H1 (cell line): ENCODE data around the gene ZNF691. TPM values are rescaled to one million over a fixed set of nuclear protein-coding genes. Genes with fewer than 3 reads are reported as not detected.
"Not testable (repeated sequence)": the region's sequence is repeated elsewhere in the genome, so short reads cannot be mapped to it uniquely, and the experiment has no call there.

Source experiments
- CTCF ChIA-PET: fragments of 300-600 bp; sonication (Branson Sonifier 250); formaldehyde crosslinking; loops from one replicate; lab custom pipeline; 2021; ENCODE audit not compliant: partially characterized antibody; lab: Charles Lee
- POLR2A ChIA-PET: fragments of 300-600 bp; sonication (Branson Sonifier 250); formaldehyde crosslinking; loops from one replicate; lab custom pipeline; 2021; ENCODE audit warnings: inconsistent platforms; ENCODE audit not compliant: partially characterized antibody; lab: Charles Lee
- DNase-seq, 2 experiments: peaks; one replicate each; pipeline versions ENCODE4 v3.0.0 to v3.0.0-alpha.2; 2010 to 2022; ENCODE audit warnings: low spot score in 2 of 2, low read depth in 1 of 2, mixed read lengths in 1 of 2
- FAIRE-seq: peaks from 2 replicates; lab custom pipeline; 2011; peaks lifted over from hg19 to GRCh38; lab: Jason Lieb, UNC
- H2AFZ ChIP-seq: 2 replicates; pipeline ENCODE4 v1.8.1; 2012; ENCODE audit warnings: low read length, inconsistent platforms
- H2AK5ac ChIP-seq: 2 replicates; pipeline ENCODE4 v1.6.1; 2013; ENCODE audit warnings: low read depth, low read length
- H2BK120ac ChIP-seq: replicated peaks from 2 replicates; pipeline ENCODE3; 2013; ENCODE audit warnings: low read depth, low read length, inconsistent platforms
- H2BK12ac ChIP-seq: 2 replicates; pipeline ENCODE4 v1.6.1; 2013; ENCODE audit warnings: low read depth, low read length
- H2BK15ac ChIP-seq: 2 replicates; pipeline ENCODE4 v1.6.1; 2013; ENCODE audit warnings: low read length
- H2BK20ac ChIP-seq: 2 replicates; pipeline ENCODE4 v1.6.1; 2013; ENCODE audit warnings: low read length
- H2BK5ac ChIP-seq: 2 replicates; pipeline ENCODE4 v1.6.1; 2013; ENCODE audit warnings: low read depth, low read length
- H3K14ac ChIP-seq: 2 replicates; pipeline ENCODE4 v1.6.1; 2013; ENCODE audit warnings: inconsistent platforms; ENCODE audit not compliant: insufficient read length
- H3K18ac ChIP-seq: 2 replicates; pipeline ENCODE4 v1.6.1; 2013; ENCODE audit warnings: low read length; ENCODE audit errors: extremely low read depth
- H3K23ac ChIP-seq: 2 replicates; pipeline ENCODE4 v1.6.1; 2013; ENCODE audit warnings: inconsistent platforms; ENCODE audit not compliant: insufficient read length
- H3K23me2 ChIP-seq: 2 replicates; pipeline ENCODE4 v1.6.1; 2013; ENCODE audit warnings: low read depth, low read length
- H3K27ac ChIP-seq: 2 replicates; pipeline ENCODE4 v1.6.1; 2011; ENCODE audit warnings: low read depth, low read length, inconsistent platforms
- H3K27me3 ChIP-seq, 4 experiments: replicated peaks in 1 of 4; 1 replicate in 1 of 4; 2 replicates in 3 of 4; pipeline versions ENCODE4 v1.6.1 to v1.8.1; 2011 to 2013; ENCODE audit warnings: low read length in 3 of 4, mild to moderate bottlenecking in 3 of 4, inconsistent platforms in 2 of 4, mixed read lengths in 2 of 4, moderate library complexity in 1 of 4; ENCODE audit not compliant: control insufficient read depth in 3 of 4, insufficient read depth in 3 of 4; ENCODE audit errors: extremely low read depth in 1 of 4
- H3K36me3 ChIP-seq, 4 experiments: 2 replicates each; pipeline versions ENCODE4 v1.6.1 to v1.8.1; 2011 to 2013; ENCODE audit warnings: mild to moderate bottlenecking in 4 of 4, low read length in 3 of 4, moderate library complexity in 2 of 4, control low read depth in 1 of 4, inconsistent platforms in 1 of 4; ENCODE audit not compliant: insufficient read depth in 4 of 4, control insufficient read depth in 2 of 4
- H3K4ac ChIP-seq: replicated peaks from 2 replicates; pipeline ENCODE3; 2013; ENCODE audit warnings: low read length, low read depth, mixed read lengths, inconsistent platforms; ENCODE audit not compliant: insufficient read length
- H3K4me1 ChIP-seq, 4 experiments: replicated peaks in 1 of 4; 1 replicate in 1 of 4; 2 replicates in 3 of 4; pipeline versions ENCODE4 v1.6.1 to v1.8.1; 2011 to 2013; ENCODE audit warnings: low read length in 3 of 4, inconsistent platforms in 2 of 4, mixed read lengths in 1 of 4; ENCODE audit not compliant: insufficient read depth in 4 of 4, control insufficient read depth in 3 of 4
- H3K4me2 ChIP-seq, 2 experiments: 2 replicates each; pipeline versions ENCODE4 v1.6.1 to v1.8.1; 2011 to 2013; ENCODE audit warnings: low read depth in 2 of 2, low read length in 2 of 2, control low read depth in 1 of 2, inconsistent platforms in 1 of 2, mild to moderate bottlenecking in 1 of 2; ENCODE audit not compliant: insufficient read depth in 1 of 2
- H3K4me3 ChIP-seq, 4 experiments: fragments of 200-600, 300-600 bp in 1 of 4; sonication (generic), shearing (Covaris generic), sonication (Bioruptor Twin) in 1 of 4; 2 replicates each; pipeline versions ENCODE4 v1.5.1 to v1.8.1; 2011 to 2016; ENCODE audit warnings: low read length in 4 of 4, low read depth in 3 of 4, control low read depth in 2 of 4, inconsistent platforms in 2 of 4, mild to moderate bottlenecking in 2 of 4, mixed read lengths in 1 of 4, moderate library complexity in 1 of 4; ENCODE audit not compliant: insufficient read depth in 2 of 4; ENCODE audit errors: extremely low read depth in 1 of 4
- H3K56ac ChIP-seq: replicated peaks from 2 replicates; pipeline ENCODE3; 2013; ENCODE audit warnings: low read depth, mild to moderate bottlenecking, mixed read lengths, low read length, inconsistent platforms; ENCODE audit not compliant: insufficient read length
- H3K79me1 ChIP-seq: 2 replicates; pipeline ENCODE4 v1.6.1; 2013; ENCODE audit warnings: low read depth, low read length, control low read depth
- H3K79me2 ChIP-seq, 2 experiments: 2 replicates each; pipeline versions ENCODE4 v1.6.1 to v1.8.1; 2012 to 2013; ENCODE audit warnings: low read length in 2 of 2, mild to moderate bottlenecking in 2 of 2, inconsistent platforms in 1 of 2; ENCODE audit not compliant: insufficient read depth in 2 of 2, control insufficient read depth in 1 of 2
- H3K9ac ChIP-seq, 4 experiments: replicated peaks in 1 of 4; 1 replicate in 1 of 4; 2 replicates in 3 of 4; pipeline versions ENCODE4 v1.6.1 to v1.8.1; 2011 to 2013; ENCODE audit warnings: low read depth in 3 of 4, low read length in 3 of 4, control low read depth in 2 of 4, mild to moderate bottlenecking in 2 of 4, moderate library complexity in 2 of 4, inconsistent platforms in 1 of 4; ENCODE audit errors: extremely low read depth in 1 of 4
- H3K9me3 ChIP-seq, 2 experiments: 2 replicates each; pipeline versions ENCODE4 v1.6.1 to v1.8.1; 2012 to 2013; ENCODE audit warnings: mild to moderate bottlenecking in 2 of 2, moderate library complexity in 2 of 2, control low read depth in 1 of 2, inconsistent platforms in 1 of 2, low read depth in 1 of 2, low read length in 1 of 2, mixed read lengths in 1 of 2; ENCODE audit not compliant: insufficient read depth in 2 of 2
- H4K20me1 ChIP-seq, 2 experiments: replicated peaks in 1 of 2; 2 replicates each; pipeline versions ENCODE3 to v1.8.1; 2011 to 2013; ENCODE audit warnings: inconsistent platforms in 2 of 2, low read length in 2 of 2, mild to moderate bottlenecking in 1 of 2; ENCODE audit not compliant: insufficient read depth in 2 of 2, control insufficient read depth in 1 of 2
- H4K5ac ChIP-seq: 2 replicates; pipeline ENCODE4 v1.6.1; 2013; ENCODE audit warnings: low read length, low read depth, mixed read lengths, inconsistent platforms; ENCODE audit not compliant: insufficient read length
- H4K8ac ChIP-seq: 2 replicates; pipeline ENCODE4 v1.8.0; 2013; ENCODE audit warnings: mild to moderate bottlenecking, moderate library complexity, low read length, inconsistent platforms; ENCODE audit not compliant: insufficient read depth; ENCODE audit errors: extremely low read depth
- H4K91ac ChIP-seq: replicated peaks from 2 replicates; pipeline ENCODE3; 2013; ENCODE audit warnings: low read length, mixed read lengths, inconsistent platforms; ENCODE audit not compliant: insufficient read length
- WGBS, 2 experiments: shearing (Covaris generic) in 1 of 2; methylation state at CpG; one replicate each; pipeline versions ENCODE4 v1.1.6 to v1.1.7; 2013 to 2015; ENCODE audit warnings: low lambda C conversion rate in 2 of 2, mixed read lengths in 2 of 2, inconsistent platforms in 1 of 2, low coverage in 1 of 2, missing lambda C conversion rate in 1 of 2; ENCODE audit not compliant: insufficient replicate concordance in 2 of 2, insufficient coverage in 1 of 2, insufficient read length in 1 of 2; ENCODE audit errors: extremely low coverage in 1 of 2, missing lambda C conversion rate in 1 of 2; 5-methylcytosine and 5-hydroxymethylcytosine counted together
- polyA plus RNA-seq, 7 experiments: library from polyadenylated mRNA; depleted of rRNA in 3 of 7; stranded (reverse) in 5 of 7; unstranded in 2 of 7; fragments of >200 nt in 5 of 7; fragments of 200-250 nt in 2 of 7; gene quantifications; 1 replicate in 5 of 7; 2 replicates in 1 of 7; 4 replicates in 1 of 7; pipeline versions ENCODE4 v1.2.1 to v1.2.3, GENCODE V29; 2011 to 2013; ENCODE audit warnings: missing spikeins in 2 of 7, mixed read lengths in 2 of 7
- total RNA-seq: library from RNA; stranded (reverse); fragmentation: NEBNext Ultra II Directional; extraction: Animal tissue kit (Norgen Biotek cat#: 25700); gene quantifications from 2 replicates; pipeline ENCODE4 v1.2.1, GENCODE V29; 2021

Gene ZNF691
- total and polyA plus RNA-seq, 2 of the 8 experiments (the other 6 are each of a cell fraction or from before 2014, with no cell fraction given) = 19.5 TPM

DNA sequence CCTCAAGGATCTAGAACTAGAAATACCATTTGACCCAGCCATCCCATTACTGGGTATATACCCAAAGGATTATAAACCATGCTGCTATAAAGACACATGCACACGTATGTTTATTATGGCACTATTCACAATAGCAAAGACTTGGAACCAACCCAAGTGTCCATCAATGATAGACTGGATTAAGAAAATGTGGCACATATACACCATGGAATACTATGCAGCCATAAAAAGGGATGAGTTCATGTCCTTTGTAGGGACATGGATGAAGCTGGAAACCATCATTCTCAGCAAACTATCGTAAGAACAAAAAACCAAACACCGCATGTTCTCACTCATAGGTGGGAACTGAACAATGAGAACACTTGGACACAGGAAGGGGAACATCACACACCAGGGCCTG is 31.6 kb upstream of the ZNF691 start:
- H4K20me1 ChIP-seq, CTCF ChIA-PET, H2BK15ac ChIP-seq, H2BK120ac ChIP-seq, H3K18ac ChIP-seq, H3K79me2 ChIP-seq, H2BK5ac ChIP-seq, H3K4me3 ChIP-seq, H3K27ac ChIP-seq, H4K5ac ChIP-seq, H4K91ac ChIP-seq, H2BK20ac ChIP-seq, H3K27me3 ChIP-seq, H3K4me2 ChIP-seq, H3K23ac ChIP-seq, FAIRE-seq, H3K9ac ChIP-seq, H3K56ac ChIP-seq, H3K4me1 ChIP-seq, H3K36me3 ChIP-seq, DNase-seq, H3K14ac ChIP-seq, H3K9me3 ChIP-seq, H2AK5ac ChIP-seq, H4K8ac ChIP-seq, H3K79me1 ChIP-seq, H3K23me2 ChIP-seq, H3K4ac ChIP-seq, H2BK12ac ChIP-seq, H2AFZ ChIP-seq: not testable (repeated sequence)
- 90% methylated on average over 1 of the region's 3 CpGs; no CpG with 5 or more reads in 1 of the 2 experiments for WGBS, 2 experiments
- POLR2A ChIA-PET = interaction anchor here (2.0 kb wide), 1 partner anchor 15 kb away, joined by 8 read pairs; no protein-coding TSS in a partner anchor
